ENCODE data around the gene NMNAT2. TPM values are rescaled to one million over a fixed set of nuclear protein-coding genes. Genes with fewer than 3 reads are reported as not detected.

The NMNAT2 gene
- total and polyA plus RNA-seq, 2 donors (not counting 3 experiments of a cell fraction or from before 2014, with no cell fraction given), result 0.28 to 0.38 TPM

DNA sequence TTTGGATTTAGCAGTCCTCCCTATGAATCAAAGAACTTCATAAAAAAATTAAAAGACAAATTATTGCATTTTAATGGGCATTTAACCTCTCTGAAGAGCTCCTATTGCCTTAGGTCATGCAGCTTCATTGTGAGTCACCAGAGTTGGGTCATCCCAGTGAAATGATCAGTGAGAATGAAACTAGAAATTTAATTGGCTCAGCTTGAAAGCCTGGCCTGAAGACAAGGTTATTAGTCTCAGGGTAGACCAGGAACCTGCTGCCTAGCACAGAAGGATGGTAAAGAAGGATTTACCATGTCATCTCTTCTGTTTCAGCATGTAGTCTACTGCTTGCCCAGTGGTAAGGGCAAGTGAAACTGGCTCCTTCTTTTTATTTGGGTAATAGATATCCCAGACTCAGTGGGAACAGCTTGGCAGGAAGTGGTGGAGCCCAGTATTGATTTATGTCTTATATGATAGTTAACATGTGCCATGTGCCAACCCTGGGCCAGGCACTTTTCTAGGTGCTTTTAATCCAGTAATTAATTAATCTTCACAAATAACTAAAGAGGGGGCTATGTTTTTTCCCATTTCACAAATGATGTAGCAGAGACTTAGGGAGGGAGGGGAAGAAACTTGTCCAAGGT lies 208.5 kb downstream of the NMNAT2 start:
- peak overlapping the region; percentile 49 for H2AFZ ChIP-seq (ENCODE audit: low read depth, low read length)
- H3K9ac ChIP-seq (replicated peaks; ENCODE audit: extremely low read depth, insufficient read depth, low read length), result no peak overlapping the region
- CTCF ChIA-PET, result interaction anchor here (1.1 to 2.6 kb wide), 5 partner anchors 10 to 247 kb away, joined by 4 to 8 read pairs (median 5); no protein-coding TSS in a partner anchor
- DNase-seq (ENCODE audit: low read depth, low spot score) (no peak), FAIRE-seq (no peak)
- H3K4me1 ChIP-seq (ENCODE audit: control insufficient read depth, extremely low read depth, insufficient read depth, low read length), result no peaks in the 10 kb centered on the region
- no peaks in the 10 kb centered on the region for H3K9me3 ChIP-seq (replicated peaks; ENCODE audit: control insufficient read depth, insufficient read depth, low read length)
- BruUV-seq (replicated peaks), result no TSS peak
- H3K79me2 ChIP-seq (ENCODE audit: control insufficient read depth, insufficient read depth, low read length), result no peaks in the 10 kb centered on the region
- H3K4me3 ChIP-seq (replicated peaks in 1 of 3; ENCODE audit: insufficient read depth in 1 of 3, low read depth in 1 of 3, low read length in 3 of 3), result no peak overlapping the region
- intact Hi-C loops (cut with micrococcal nuclease) (no loop called here), dilution Hi-C loops (cut with MboI; ENCODE audit: extremely low pct_ligation_motif_present, low sequenced_read_pairs) (no loop called here)
- H3K27ac ChIP-seq (ENCODE audit: insufficient read depth, low read depth, low read length), result no peak overlapping the region
- H3K4me2 ChIP-seq (ENCODE audit: insufficient read depth, low read length), result no peak overlapping the region
- POLR2A ChIA-PET, result no interaction called here
- no peaks in the 10 kb centered on the region for H3K9me1 ChIP-seq (replicated peaks; ENCODE audit: control insufficient read depth, extremely low read depth, insufficient read depth, low read length)
- H3K27me3 ChIP-seq (ENCODE audit: control insufficient read depth in 2 of 2, insufficient read depth in 2 of 2, low read length in 2 of 2), result peaks cover 0 to 2% of the 10 kb centered on the region in 2 experiments
- TF ChIP-seq JUN (IDR thresholded peaks at IDR 0.05; ENCODE audit: borderline replicate concordance, insufficient read depth, insufficient read length, low read depth) (no peak), FOS (IDR thresholded peaks at IDR 0.05; ENCODE audit: borderline replicate concordance, insufficient read depth, low read length) (peak; percentile 35)
- H4K20me1 ChIP-seq (replicated peaks; ENCODE audit: control insufficient read depth, extremely low read depth, insufficient read depth, low read length), result no peaks in the 10 kb centered on the region
- H3K36me3 ChIP-seq (ENCODE audit: control insufficient read depth in 2 of 2, extremely low read depth in 1 of 2, insufficient read depth in 2 of 2, low read length in 2 of 2), result no peaks in the 10 kb centered on the region

DNA sequence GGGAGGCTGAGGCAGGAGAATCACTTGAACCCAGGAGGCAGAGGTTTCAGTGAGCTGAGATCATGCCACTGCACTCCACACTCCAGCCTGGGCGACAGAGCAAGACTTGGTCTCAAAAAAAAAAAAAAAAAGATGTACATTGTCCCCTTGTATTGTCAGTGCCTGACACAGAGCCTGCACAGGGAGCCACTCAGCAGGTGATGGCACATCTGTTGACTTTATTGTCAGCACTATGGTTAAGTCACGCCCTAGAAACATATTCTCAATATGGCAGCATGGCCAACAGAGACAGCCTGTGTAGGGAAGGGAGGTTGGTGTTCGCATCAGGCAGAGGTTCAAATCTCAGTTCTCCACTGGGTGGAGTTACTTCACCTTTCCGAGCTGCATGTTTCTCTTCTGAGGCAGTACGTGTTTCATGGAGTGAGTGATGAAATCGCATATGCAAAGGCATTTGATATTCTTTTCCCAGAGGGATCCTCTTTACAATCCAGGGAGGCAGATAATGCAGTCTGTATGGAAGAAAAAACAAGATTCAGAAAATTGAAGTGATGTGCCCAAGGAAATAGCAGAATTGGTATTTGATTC lies 211.6 kb downstream of the NMNAT2 start:
- dilution Hi-C loops (cut with MboI; ENCODE audit: extremely low pct_ligation_motif_present, low sequenced_read_pairs), result no loop called here
- CTCF ChIA-PET, result interaction anchor here (1.2 kb wide), 1 partner anchor 28 kb away, joined by 4 read pairs; no protein-coding TSS in a partner anchor
- no peaks in the 10 kb centered on the region for H3K79me2 ChIP-seq (ENCODE audit: control insufficient read depth, insufficient read depth, low read length)

More for the DNA sequence above, 211.6 kb downstream of the NMNAT2 start:
- no peaks in the 10 kb centered on the region for H3K27me3 ChIP-seq (ENCODE audit: control insufficient read depth in 2 of 2, insufficient read depth in 2 of 2, low read length in 2 of 2)
- H3K27ac ChIP-seq (ENCODE audit: insufficient read depth, low read depth, low read length), result no peak overlapping the region
- no peak for DNase-seq (ENCODE audit: low read depth, low spot score)
- H3K9ac ChIP-seq (replicated peaks; ENCODE audit: extremely low read depth, insufficient read depth, low read length), result no peak overlapping the region
- intact Hi-C loops (cut with micrococcal nuclease), result no loop called here
- no peak overlapping the region for H3K4me3 ChIP-seq (replicated peaks in 1 of 3; ENCODE audit: insufficient read depth in 1 of 3, low read depth in 1 of 3, low read length in 3 of 3)
- no TSS peak for BruUV-seq (replicated peaks)
- no peak overlapping the region for H2AFZ ChIP-seq (ENCODE audit: low read depth, low read length)
- no peaks in the 10 kb centered on the region for H3K4me1 ChIP-seq (ENCODE audit: control insufficient read depth, extremely low read depth, insufficient read depth, low read length)
- H3K4me2 ChIP-seq (ENCODE audit: insufficient read depth, low read length), result no peak overlapping the region
- no peaks in the 10 kb centered on the region for H4K20me1 ChIP-seq (replicated peaks; ENCODE audit: control insufficient read depth, extremely low read depth, insufficient read depth, low read length)
- no peaks in the 10 kb centered on the region for H3K9me1 ChIP-seq (replicated peaks; ENCODE audit: control insufficient read depth, extremely low read depth, insufficient read depth, low read length)
- TF ChIP-seq FOS (IDR thresholded peaks at IDR 0.05; ENCODE audit: borderline replicate concordance, insufficient read depth, low read length), result no peak
- no peak for TF ChIP-seq JUN (IDR thresholded peaks at IDR 0.05; ENCODE audit: borderline replicate concordance, insufficient read depth, insufficient read length, low read depth)
- no peak for TF ChIP-seq POLR2AphosphoS5 (IDR thresholded peaks at IDR 0.05; ENCODE audit: insufficient read depth, low read depth, low read length)
- TF ChIP-seq MYC (IDR thresholded peaks at IDR 0.05; ENCODE audit: low read depth, low read length), result no peak
- no peak for TF ChIP-seq GATA2 (IDR thresholded peaks at IDR 0.05; ENCODE audit: insufficient read depth, insufficient read length, low read depth, low read length)
- no peak for TF ChIP-seq EZH2 (IDR thresholded peaks at IDR 0.05; ENCODE audit: borderline replicate concordance, low read depth, low read length, severe bottlenecking)
- TF ChIP-seq, protein P1, sequence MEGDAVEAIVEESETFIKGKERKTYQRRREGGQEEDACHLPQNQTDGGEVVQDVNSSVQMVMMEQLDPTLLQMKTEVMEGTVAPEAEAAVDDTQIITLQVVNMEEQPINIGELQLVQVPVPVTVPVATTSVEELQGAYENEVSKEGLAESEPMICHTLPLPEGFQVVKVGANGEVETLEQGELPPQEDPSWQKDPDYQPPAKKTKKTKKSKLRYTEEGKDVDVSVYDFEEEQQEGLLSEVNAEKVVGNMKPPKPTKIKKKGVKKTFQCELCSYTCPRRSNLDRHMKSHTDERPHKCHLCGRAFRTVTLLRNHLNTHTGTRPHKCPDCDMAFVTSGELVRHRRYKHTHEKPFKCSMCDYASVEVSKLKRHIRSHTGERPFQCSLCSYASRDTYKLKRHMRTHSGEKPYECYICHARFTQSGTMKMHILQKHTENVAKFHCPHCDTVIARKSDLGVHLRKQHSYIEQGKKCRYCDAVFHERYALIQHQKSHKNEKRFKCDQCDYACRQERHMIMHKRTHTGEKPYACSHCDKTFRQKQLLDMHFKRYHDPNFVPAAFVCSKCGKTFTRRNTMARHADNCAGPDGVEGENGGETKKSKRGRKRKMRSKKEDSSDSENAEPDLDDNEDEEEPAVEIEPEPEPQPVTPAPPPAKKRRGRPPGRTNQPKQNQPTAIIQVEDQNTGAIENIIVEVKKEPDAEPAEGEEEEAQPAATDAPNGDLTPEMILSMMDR (IDR thresholded peaks at IDR 0.05; ENCODE audit: extremely low read depth in 1 of 2, insufficient read depth in 1 of 2, low read depth in 1 of 2, low read length in 2 of 2), result no peak
- no peak for TF ChIP-seq POLR2A (IDR thresholded peaks at IDR 0.05; ENCODE audit: low read depth, low read length)
- TF ChIP-seq, protein P2, sequence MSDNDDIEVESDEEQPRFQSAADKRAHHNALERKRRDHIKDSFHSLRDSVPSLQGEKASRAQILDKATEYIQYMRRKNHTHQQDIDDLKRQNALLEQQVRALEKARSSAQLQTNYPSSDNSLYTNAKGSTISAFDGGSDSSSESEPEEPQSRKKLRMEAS (IDR thresholded peaks at IDR 0.05; ENCODE audit: insufficient read depth, insufficient read length), result no peak
- no peaks in the 10 kb centered on the region for H3K9me3 ChIP-seq (replicated peaks; ENCODE audit: control insufficient read depth, insufficient read depth, low read length)
- no peak for FAIRE-seq
- POLR2A ChIA-PET, result no interaction called here
- no peaks in the 10 kb centered on the region for H3K36me3 ChIP-seq (ENCODE audit: control insufficient read depth in 2 of 2, extremely low read depth in 1 of 2, insufficient read depth in 2 of 2, low read length in 2 of 2)
